Endodermal cell (in vitro differentiated cells): ENCODE results near the gene CHST11. TPM values are rescaled to one million over a fixed set of nuclear protein-coding genes. Genes with fewer than 3 reads are reported as not detected.

Experiments
- DNase-seq: peaks from one replicate; pipeline ENCODE4 v3.0.0-alpha.2; 2017
- H3K27ac ChIP-seq: 2 replicates; pipeline ENCODE4 v1.5.1; 2013; ENCODE audit warnings: mild to moderate bottlenecking, low read depth, low read length, moderate library complexity
- H3K27me3 ChIP-seq: 2 replicates; pipeline ENCODE4 v1.6.1; 2013; ENCODE audit warnings: mild to moderate bottlenecking, low read length, moderate library complexity; ENCODE audit not compliant: insufficient read depth, control insufficient read depth, poor library complexity, severe bottlenecking
- H3K36me3 ChIP-seq: 2 replicates; pipeline ENCODE4 v1.7.0; 2013; ENCODE audit warnings: mild to moderate bottlenecking, low read length, moderate library complexity; ENCODE audit not compliant: control insufficient read depth, insufficient read depth
- H3K4me1 ChIP-seq: one replicate; pipeline ENCODE4 v1.7.0; 2013; ENCODE audit warnings: low read length; ENCODE audit not compliant: control insufficient read depth, insufficient read depth
- H3K4me3 ChIP-seq: 2 replicates; pipeline ENCODE4 v1.5.1; 2013; ENCODE audit warnings: mild to moderate bottlenecking, low read length, moderate library complexity
- H3K9ac ChIP-seq: 2 replicates; pipeline ENCODE4 v1.6.1; 2013; ENCODE audit warnings: mild to moderate bottlenecking, low read length, moderate library complexity; ENCODE audit not compliant: poor library complexity, severe bottlenecking; ENCODE audit errors: extremely low read depth
- H3K9me3 ChIP-seq: 2 replicates; pipeline ENCODE4 v1.6.1; 2013; ENCODE audit warnings: mild to moderate bottlenecking, low read length, moderate library complexity; ENCODE audit not compliant: control insufficient read depth
- H3K27ac Mint-ChIP-seq: 2 replicates; pipeline ENCODE4 v1.8.0; 2020; ENCODE audit warnings: mixed read lengths
- H3K27me3 Mint-ChIP-seq: 2 replicates; pipeline ENCODE4 v1.8.0; 2021; ENCODE audit warnings: mild to moderate bottlenecking, mixed read lengths; ENCODE audit not compliant: insufficient read depth
- H3K36me3 Mint-ChIP-seq: 2 replicates; pipeline ENCODE4 v1.8.0; 2020; ENCODE audit warnings: low read depth, mixed read lengths
- H3K4me1 Mint-ChIP-seq: 2 replicates; pipeline ENCODE4 v1.8.0; 2020; ENCODE audit warnings: mixed read lengths
- H3K4me3 Mint-ChIP-seq: 2 replicates; pipeline ENCODE4 v1.8.0; 2020; ENCODE audit warnings: mild to moderate bottlenecking, moderate library complexity, mixed read lengths
- H3K9me3 Mint-ChIP-seq: 2 replicates; pipeline ENCODE4 v1.8.0; 2020; ENCODE audit warnings: mild to moderate bottlenecking, mixed read lengths
- WGBS, 2 experiments: methylation state at CpG; one replicate each; pipeline versions ENCODE4 v1.1.5 to v1.1.7; 2013; ENCODE audit warnings: missing lambda C conversion rate in 2 of 2, mixed read lengths in 1 of 2; ENCODE audit not compliant: insufficient coverage in 1 of 2, insufficient read length in 1 of 2; 5-methylcytosine and 5-hydroxymethylcytosine counted together
- total RNA-seq, 2 donors: library from RNA; stranded (reverse); fragmentation: NEBNext Ultra II Directional in 1 of 2; extraction: Animal tissue kit (Norgen Biotek cat#: 25700) in 1 of 2; gene quantifications; 2 replicates in 1 of 2; 3 replicates in 1 of 2; pipeline ENCODE4 v1.2.1, GENCODE V29; 2021
- TF ChIP-seq, protein P1 (sequence below): fragments of 200-600 bp; sonication (generic); conservative IDR thresholded peaks from 2 replicates; pipeline ENCODE4 v1.5.0; 2021; ENCODE audit warnings: antibody characterized with exemption, mild to moderate bottlenecking

Gene CHST11
- total RNA-seq, 2 donors from 2014 or later: 30.7 to 36.2 TPM

DNA sequence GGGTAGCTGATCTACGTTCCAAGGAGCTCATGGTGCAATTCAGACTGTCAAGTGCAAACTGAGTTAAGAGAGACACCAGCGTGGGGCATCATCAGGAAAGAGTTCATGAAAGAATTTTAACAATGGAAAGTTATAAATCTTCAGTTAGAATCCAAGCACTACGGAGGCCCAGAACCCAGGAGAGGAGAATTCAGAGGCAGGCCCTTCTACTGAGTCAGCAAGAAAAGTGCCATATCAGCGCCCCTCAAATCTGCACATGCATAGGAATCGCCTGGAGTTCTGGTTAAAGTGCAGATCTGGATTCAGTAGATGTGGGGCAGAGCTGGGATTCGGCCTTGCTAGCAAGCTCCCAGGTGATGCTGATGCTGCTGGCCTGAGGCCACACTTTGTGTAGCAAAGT lies 45.9 kb downstream of the CHST11 start:
- no peak for DNase-seq
- no peaks in the 10 kb centered on the region for H3K27me3 ChIP-seq
- Mint-ChIP-seq H3K27me3 (peaks cover 4% of the 10 kb centered on the region), H3K36me3 (no peaks in the 10 kb centered on the region), H3K4me1 (peaks cover 74% of the 10 kb centered on the region), H3K9me3 (no peaks in the 10 kb centered on the region), H3K27ac (no peak overlapping the region), H3K4me3 (no peak overlapping the region)
- H3K4me3 ChIP-seq: no peak overlapping the region
- peaks cover 26% of the 10 kb centered on the region for H3K4me1 ChIP-seq
- H3K9ac ChIP-seq: no peak overlapping the region
- no peaks in the 10 kb centered on the region for H3K9me3 ChIP-seq
- WGBS, 2 experiments: 75 to 78% methylated on average over 4 to 6 of the region's 6 CpGs
- H3K36me3 ChIP-seq: no peaks in the 10 kb centered on the region
- H3K27ac ChIP-seq: no peak overlapping the region
- TF ChIP-seq, protein P1, sequence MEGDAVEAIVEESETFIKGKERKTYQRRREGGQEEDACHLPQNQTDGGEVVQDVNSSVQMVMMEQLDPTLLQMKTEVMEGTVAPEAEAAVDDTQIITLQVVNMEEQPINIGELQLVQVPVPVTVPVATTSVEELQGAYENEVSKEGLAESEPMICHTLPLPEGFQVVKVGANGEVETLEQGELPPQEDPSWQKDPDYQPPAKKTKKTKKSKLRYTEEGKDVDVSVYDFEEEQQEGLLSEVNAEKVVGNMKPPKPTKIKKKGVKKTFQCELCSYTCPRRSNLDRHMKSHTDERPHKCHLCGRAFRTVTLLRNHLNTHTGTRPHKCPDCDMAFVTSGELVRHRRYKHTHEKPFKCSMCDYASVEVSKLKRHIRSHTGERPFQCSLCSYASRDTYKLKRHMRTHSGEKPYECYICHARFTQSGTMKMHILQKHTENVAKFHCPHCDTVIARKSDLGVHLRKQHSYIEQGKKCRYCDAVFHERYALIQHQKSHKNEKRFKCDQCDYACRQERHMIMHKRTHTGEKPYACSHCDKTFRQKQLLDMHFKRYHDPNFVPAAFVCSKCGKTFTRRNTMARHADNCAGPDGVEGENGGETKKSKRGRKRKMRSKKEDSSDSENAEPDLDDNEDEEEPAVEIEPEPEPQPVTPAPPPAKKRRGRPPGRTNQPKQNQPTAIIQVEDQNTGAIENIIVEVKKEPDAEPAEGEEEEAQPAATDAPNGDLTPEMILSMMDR: no peak

DNA sequence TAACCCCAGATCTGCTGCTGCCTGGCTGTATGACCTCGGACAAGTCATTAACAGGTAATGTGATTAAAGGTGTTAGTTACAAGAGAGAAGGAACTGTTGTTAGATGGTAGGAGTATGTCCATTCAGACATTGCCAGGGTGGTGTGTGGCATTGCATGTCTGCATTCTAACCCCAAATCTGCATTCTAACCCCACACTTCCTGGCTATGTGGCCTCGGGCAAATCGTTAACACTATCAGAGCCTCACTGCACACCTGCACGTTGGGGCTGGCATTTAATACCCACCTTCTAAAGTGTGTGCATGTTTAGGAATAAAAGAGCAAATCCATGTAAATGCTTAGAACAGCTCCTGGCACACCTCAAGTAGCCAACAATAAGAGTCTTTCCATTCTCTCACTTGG lies 46.4 kb downstream of the CHST11 start:
- H3K27me3 ChIP-seq: no peaks in the 10 kb centered on the region
- H3K27ac ChIP-seq: no peak overlapping the region
- 86 to 89% methylated on average over 3 to 4 of the region's 4 CpGs for WGBS, 2 experiments
- Mint-ChIP-seq H3K27ac (no peak overlapping the region), H3K27me3 (peaks cover 4% of the 10 kb centered on the region), H3K4me3 (no peak overlapping the region), H3K9me3 (no peaks in the 10 kb centered on the region), H3K4me1 (peaks cover 74% of the 10 kb centered on the region), H3K36me3 (no peaks in the 10 kb centered on the region)
- H3K9me3 ChIP-seq: no peaks in the 10 kb centered on the region
- H3K4me3 ChIP-seq: no peak overlapping the region
- DNase-seq: no peak
- peaks cover 26% of the 10 kb centered on the region for H3K4me1 ChIP-seq
- no peaks in the 10 kb centered on the region for H3K36me3 ChIP-seq
- no peak overlapping the region for H3K9ac ChIP-seq
- TF ChIP-seq, protein P1: no peak

DNA sequence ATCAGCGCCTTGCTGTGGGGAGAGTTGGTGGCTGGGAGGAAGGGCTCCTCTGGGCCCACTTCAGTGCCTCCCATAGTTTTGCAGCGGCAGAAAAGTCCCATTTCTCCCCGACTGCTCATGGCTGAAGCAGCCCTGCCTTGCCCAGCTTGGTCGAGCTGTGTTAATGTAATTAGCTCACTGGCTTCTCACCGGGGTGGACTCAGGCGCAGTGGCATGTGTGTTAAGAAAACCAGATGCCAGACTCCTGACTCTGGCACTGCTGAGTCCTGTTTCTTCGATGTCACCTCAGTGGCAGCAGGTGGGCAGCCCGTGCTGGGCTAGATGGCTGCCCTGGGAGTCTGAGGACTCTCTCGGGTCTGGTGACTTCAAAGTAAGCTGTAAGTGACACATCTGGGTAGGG lies 47.4 kb downstream of the CHST11 start:
- H3K9ac ChIP-seq: no peak overlapping the region
- peaks cover 2% of the 10 kb centered on the region for H3K9me3 Mint-ChIP-seq

More for the DNA sequence above, 47.4 kb downstream of the CHST11 start:
- Histone ChIP-seq H3K27ac (no peak overlapping the region), H3K27me3 (no peaks in the 10 kb centered on the region), H3K4me1 (peaks cover 26% of the 10 kb centered on the region), H3K4me3 (no peak overlapping the region), H3K36me3 (no peaks in the 10 kb centered on the region), H3K9me3 (no peaks in the 10 kb centered on the region)
- Mint-ChIP-seq H3K36me3 (peaks cover 7% of the 10 kb centered on the region), H3K27me3 (peaks cover 4% of the 10 kb centered on the region), H3K27ac (no peak overlapping the region), H3K4me3 (no peak overlapping the region), H3K4me1 (peaks cover 66% of the 10 kb centered on the region)
- TF ChIP-seq, protein P1: no peak
- WGBS, 2 experiments: 85 to 96% methylated on average over 3 to 9 of the region's 9 CpGs
- no peak for DNase-seq
